Activated T-cell treated with anti-CD3 and anti-CD28 coated beads, Interleukin-2, amount 50 U/mL, for 48 hours (primary cell): Measurements from ENCODE around the gene ABHD10.

Experiments used
- DNase-seq, 2 experiments: peaks; one replicate each; pipeline ENCODE4 v3.0.0-alpha.2; 2020

Gene ABHD10

DNA sequence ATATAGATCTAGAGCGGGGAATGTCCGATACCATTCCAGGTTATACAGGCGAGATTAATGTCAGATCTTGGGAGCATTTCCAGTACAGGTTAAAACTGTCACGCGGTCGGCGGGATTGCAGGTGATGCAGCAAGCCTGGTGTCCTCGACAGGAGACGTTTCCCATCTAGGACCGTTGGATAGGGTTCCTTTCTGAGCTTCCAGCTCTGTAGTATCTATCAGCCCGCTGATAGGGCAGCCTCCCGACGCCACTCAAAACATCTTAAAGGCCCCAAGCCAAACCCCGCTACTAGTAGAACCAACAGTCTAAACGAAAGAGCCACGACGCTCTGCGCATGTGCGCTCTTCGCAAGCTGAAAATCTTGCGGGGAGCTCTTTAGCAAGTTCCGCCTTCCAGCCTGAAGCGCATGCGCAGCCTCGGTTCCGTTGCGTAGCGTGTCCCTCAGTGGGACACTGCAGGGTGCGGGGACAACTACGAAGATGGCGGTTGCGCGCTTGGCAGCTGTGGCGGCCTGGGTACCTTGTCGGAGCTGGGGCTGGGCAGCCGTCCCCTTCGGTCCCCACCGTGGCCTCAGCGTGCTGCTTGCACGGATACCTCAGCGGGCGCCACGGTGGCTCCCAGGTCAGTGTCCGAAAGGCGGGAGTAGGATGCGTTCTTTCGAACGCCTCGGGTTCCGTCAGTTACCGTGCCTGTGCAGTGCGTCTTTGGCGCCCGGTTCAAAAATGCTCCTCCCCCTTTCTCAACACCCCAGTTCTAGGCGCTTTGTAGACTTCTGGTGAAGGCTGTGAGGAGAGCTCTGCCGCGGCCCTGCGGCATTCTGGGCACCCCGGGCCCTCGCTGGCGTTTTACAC is at the start of gene ABHD10:
ABHD10 (plus strand) TSS at position 444 of the 851 bp plus-strand sequence; CDS start at position 480, 36 bp downstream.
- peak; percentile 97 to 98 for DNase-seq

DNA sequence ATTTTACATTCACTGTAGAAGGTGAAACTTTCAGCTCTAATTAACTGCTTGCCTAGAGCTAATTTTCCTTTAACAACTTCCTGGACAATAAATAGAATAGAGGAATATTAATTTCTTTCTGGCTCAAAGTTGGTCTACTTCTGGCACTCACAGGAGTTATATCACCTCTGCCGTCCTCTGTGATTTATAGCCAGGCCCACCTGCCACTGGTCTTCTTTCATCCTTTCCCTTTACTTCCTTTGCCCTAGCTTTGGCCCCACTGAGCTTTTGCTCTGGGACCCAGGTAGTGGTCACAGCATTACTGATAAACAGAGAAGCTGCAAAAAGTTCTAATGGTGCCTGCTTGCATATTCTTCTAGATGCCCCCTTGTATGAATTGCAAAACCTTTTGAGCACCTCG is 49.3 kb upstream of the ABHD10 start:
- no peak for DNase-seq

DNA sequence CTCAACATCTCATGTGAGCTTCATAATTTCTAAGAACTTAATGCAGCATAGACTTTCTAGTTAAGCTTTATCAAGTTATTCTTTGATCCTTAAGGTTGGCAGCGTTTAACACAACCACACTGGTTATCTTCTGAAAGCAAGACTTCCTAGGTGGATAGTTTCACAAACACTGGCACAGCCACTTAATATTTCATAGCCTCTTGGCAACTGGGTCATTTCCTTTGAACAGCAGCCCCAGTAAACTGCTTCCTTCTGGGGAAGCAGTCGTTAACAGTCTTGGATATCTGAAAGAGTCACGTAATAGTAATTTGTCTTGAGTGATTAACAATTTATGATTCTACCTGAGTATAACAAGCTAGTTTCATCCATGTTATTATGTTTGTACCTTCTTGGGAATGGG is 45.9 kb upstream of the ABHD10 start:
- DNase-seq, result no peak

DNA sequence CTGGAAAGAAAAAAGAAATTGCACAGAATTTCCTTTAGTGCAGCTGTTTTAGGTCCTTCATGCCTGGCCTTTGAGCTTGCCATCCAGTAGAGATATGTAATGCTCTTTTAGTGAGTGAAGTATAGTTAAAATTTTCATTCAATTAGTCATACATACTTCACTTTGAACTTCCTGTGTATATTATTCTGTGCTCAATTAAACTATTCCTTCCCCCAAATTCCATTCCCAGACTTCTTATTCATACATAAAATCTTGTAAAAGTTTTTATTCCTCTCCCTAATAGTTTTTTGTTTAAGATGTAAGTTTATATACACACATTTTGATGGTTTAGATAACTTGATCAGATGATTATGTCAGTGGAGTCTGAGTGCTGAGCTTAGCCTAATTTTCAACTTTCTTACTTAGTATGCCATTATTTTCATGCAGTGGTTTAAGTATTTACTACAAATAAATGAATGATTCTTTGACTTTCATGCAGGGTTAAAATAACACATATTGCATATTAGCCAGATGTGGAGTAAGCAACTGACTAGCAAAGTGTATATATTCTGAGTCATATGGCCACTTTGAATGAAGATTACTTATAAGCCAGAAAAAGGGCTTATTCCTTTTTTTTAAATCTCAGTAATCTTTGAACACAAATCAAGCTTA is 42.5 kb upstream of the ABHD10 start:
- DNase-seq, result no peak

DNA sequence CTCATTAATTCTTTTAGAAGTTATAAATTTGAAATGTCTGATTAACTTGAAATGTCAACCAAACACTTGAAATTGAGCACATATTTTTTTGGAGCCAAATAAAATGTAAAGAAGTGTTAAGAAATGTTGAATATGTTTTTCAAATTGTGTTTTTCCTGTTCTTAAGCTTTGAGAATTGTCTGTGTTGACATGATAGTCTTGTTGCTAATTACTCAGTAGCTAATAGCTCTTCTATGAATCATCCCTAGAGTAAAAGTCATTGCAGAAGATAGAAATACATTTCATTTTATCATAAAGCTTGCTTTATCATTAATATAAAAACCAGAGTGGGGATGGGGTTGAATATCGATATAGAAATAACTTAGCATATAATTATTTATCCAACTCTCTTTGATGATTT is 41.9 kb upstream of the ABHD10 start:
- DNase-seq, result no peak

DNA sequence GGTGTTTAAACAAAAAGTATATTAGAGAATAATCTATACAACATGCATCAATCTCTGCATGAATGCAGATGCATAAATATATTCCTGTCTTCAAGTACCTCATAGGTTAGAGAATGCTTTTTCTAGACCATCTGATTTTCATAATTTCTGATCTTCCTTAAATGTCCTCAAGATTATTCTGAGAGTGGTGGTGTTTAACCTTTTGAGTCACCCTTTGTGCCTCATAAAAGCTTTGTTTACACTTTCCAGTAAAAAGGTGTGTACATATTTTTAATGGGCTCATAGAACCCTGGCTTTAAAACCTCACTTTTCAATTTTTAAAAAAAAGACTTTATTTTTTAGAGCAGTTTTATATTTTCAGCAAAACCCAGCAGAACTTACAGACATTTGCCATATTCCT is 41.0 kb upstream of the ABHD10 start:
- DNase-seq, result no peak

DNA sequence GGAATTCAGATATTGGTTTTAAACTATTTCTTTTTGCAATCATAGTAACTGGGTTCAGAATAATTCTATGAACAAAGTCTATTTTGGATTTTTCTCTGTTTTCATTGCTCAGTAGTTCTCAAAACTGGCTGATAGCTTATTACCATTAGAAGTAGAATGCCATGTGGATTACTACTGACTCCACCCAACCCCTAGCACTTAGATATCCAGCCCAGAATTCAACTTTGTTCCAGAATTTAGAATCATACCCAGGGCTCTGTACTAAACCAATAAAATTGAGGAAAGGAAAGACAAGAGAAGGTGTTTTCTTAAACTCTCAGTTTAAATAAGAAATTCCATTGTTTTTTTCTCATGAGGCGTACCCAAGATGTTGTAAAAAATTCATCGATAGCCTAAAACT is 39.0 kb upstream of the ABHD10 start:
- no peak for DNase-seq

DNA sequence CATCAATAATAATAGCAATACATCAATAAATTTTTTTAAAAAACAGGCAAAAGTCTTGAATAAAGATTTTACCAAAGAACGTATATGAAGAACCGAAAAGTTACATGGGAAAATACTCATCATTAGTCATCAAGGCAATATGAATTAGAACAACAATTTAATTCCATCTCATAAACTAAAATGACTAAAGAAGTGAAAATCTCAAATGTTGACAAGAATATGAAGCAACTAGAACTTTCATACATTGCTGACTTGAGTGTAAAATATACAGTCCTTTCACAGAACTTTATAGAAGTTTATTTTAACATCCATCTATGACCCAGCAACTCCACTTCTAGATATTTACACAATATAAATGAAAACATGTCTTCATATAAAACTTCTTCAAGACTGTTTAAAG is 35.3 kb upstream of the ABHD10 start:
- DNase-seq, result no peak

DNA sequence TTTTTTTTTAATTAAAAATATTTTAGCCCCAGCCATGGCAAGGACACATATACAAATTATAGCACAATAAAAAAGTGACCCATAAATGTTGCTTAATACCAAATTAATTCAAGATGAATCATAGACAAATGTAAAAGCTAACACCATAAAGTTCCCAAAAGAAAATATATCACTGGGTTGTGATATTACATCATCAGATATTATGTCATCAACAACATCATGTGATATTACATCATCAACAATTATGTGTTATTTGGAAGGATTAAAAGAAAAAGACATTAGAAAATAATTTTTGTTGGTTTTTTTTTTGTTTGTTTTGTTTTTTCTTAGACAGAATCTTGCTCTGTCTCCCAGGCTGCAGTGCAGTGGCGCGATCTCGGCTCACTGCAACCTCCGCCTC is 34.5 kb upstream of the ABHD10 start:
- DNase-seq, result no peak

DNA sequence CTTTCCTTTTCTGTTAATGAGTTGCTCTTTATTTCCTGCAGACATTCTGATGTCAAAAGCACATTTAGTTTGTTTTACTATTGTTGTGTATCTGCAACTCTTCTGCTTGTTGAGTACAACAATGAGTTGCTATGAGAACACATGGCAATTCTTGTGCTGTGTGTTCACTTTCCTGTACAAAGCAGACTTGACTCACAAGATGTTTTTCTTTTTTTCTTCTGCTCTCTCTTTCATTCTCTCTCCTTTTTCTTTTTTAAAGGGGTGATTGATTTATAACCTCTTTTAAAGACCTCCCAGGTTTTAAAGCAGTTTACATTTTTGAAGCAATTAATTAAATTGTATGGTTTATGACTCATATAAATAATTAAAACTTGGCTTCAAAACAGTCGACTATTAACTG is 31.6 kb upstream of the ABHD10 start:
- no peak for DNase-seq

DNA sequence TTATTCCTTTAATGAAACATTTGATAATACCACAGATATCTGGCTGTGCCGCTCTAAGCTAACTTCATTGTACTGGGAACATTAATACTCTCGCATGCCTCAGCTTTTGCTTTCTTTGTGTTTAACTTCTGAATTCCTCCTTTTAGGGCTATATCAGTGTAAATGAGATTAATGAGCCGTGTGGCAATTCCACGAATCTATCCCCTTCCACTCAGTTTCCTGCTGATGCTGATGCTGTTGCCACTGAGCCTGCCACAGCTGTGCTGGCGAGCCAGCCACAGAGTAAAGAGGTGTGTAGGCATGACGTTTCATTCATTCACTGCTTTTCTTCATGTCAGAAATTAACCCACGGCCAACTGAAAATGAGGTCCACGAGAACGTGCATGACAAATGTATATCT is 30.0 kb upstream of the ABHD10 start:
- no peak for DNase-seq

DNA sequence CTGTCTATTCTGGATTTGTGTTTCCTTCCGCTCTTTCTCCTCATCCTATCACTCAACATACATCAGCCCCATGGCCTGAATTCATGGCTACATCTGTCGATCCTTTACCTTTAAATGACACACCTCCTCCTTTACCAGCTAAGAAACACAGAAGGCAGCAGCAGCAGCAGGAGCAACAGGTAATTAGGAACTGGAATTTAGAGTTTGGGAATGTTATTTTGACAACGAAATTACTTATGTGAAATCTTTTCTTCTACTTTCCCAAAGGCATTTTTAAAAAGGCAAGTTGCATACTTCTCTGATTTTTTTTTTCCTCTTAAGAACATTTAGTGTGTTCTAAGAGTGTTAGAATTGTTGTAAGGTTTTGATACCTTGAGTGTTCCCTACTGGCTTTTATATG is 29.1 kb upstream of the ABHD10 start:
- DNase-seq, result no peak

DNA sequence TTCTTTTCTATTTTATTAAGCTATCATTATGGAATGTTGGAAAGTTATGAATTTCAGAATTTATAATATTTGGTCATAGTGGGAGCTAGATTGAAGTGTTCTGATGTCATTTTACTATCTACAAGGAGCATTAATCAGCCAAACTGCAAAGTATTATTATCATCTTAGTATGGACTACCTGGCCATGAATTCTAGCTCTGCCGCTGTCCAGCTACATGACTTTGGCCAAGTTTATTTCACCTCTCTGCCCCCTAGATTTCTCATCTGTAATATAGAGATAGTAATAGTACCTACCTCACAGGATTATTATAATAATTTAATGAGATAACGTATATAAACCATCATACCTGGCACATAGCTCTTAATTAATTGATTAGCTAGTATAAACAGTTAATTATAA is 27.8 kb upstream of the ABHD10 start:
- no peak for DNase-seq

DNA sequence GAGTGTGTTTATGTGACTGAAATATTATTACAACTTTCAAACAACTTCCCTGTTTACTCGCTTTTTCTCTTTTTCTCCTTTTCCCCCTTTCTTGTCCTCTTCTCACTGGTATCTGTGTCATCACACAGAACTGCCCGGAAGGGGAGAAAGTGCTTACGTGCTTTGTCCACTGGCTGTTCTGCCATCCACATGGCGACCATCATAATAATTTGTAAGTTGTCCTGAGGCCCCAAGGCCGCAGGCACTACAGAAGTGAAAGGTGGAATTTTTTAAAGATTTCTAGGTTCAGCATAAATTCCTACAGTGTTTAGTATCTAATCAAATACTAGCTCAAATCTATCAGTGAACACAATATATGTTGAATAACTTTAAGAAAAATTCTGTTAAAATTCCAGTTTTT is 26.7 kb upstream of the ABHD10 start:
- DNase-seq, result no peak

DNA sequence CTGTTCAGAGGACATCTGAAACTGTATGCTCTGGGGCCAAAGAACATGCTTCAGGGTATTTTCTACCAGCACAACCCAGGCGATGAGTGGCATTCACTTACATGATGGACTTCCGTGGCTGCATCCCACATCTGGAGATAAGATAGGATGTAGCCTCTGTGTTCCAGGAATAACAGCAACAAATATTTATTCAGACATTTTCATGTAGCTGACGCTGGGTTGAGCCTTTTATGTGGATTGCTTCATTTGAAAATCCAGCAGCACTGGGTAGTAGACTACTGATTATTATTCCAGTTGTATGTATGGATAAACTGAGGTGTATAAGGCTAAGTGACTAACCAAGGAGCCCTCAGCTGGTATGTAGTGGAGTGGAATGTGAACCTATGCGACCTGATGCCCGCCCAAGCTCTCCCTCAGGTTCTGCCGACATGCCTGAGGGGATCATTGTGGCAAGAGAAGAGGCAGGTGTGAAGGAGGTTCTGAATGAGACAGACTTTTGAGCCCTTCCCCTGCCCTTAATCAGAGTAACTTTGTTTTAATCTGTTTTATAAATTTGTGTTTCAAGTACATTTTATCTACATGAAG is 25.9 kb upstream of the ABHD10 start:
- DNase-seq, result no peak

DNA sequence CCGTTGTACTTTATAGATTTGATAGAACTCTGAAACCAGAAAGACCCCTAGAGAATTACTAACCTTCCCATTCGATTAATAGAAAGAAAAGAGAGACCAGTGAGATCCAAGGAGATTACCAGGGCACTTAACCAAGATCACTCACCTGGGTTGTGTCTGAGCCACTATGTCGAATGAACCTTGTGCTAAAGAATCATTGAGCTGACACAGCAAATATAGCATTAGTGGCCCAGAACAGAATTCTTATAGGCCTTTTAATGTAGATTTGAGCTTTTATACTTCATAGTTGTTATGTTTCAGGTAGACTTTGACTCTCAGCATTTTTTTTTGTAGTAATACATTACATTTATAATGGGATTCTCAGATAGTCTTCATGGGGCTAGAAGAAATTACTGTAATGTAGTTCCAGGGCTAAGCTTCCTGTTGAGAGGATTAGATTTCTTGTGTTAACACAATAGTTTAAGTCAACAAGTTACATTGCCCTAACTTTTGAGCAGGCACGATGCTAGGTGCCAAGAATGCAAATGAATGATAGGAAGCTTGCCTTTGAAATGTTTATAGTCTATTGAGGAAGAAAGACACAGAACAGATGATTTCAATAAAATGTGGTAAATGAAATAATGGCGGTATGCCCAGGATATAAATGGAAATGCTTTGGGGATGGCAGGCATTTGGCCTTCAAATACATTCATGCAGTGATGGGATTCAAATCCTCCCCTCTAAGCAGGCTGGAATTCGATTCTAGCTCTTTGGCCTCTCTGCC is 24.4 kb upstream of the ABHD10 start:
- no peak for DNase-seq

DNA sequence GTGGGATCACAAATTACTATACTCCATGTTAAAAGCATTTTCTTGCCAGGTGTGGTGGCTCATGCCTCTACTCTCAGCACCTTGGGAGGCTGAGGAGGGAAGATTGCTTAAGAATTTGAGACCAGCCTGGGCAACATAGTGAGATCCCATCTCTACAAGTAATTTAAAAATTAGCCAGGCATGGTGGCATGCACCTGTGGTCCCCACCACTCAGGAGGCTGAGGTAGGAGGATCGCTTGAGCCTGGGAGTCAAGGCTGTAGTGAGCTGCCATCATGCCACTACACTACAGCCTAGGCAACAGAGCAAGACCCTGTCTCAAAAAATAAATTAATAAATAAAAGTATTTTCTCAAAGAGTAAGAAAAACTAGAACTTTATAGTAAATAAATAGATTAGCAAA is 22.9 kb upstream of the ABHD10 start:
- no peak for DNase-seq

DNA sequence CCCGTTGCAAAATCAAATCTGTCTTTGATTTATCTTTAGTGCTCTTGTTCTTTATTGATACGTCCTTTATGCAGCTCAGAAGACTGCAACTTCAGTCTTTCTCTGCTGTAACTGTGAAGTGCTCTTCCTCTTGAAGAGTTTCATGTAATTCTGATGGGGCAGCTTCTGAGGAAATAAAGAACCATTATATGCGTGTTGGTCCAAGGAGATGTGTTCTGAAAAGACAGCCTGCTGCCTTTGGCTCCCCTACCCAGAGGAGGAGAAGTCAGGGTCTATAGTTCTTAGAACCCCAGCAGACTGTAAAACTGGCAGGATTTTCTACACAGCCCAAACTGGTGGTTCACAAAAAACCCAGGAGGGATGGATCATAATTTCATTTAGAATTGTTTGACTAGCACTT is 22.4 kb upstream of the ABHD10 start:
- DNase-seq, result no peak

DNA sequence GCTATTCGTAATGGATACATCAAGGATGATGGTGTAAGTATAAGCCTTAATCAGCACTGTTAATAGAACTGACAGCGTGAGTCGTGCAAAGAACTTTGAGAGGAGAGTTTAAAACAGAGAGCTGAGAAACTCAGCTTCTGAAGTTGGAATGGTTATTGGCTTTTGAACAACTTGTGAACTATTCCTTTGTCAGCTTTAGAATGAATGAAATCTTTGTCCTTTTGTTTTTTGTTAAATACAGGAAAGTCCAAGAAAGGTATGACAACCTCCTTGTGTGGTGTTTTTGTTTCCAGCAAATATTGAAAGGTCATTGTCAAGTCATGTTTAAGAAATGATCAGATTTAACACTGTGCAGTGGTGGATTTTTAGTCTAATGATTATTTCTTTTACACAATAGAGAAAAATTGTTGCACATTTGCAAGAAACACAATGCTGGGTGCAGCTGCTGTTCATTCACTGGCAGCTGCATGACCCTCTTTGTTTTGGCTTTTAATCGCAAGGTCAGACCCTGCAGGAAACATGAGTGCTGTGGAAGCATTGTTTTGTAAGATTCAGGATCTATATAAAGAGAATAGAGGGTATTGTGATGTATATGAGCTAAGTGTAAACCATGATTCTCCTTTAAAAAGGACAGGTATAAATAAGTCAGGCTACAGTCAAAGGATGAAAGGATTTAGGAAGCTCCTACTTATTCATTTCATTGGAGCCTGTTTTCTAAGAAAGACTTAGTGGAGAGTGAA is 21.7 kb upstream of the ABHD10 start:
- DNase-seq, result no peak

DNA sequence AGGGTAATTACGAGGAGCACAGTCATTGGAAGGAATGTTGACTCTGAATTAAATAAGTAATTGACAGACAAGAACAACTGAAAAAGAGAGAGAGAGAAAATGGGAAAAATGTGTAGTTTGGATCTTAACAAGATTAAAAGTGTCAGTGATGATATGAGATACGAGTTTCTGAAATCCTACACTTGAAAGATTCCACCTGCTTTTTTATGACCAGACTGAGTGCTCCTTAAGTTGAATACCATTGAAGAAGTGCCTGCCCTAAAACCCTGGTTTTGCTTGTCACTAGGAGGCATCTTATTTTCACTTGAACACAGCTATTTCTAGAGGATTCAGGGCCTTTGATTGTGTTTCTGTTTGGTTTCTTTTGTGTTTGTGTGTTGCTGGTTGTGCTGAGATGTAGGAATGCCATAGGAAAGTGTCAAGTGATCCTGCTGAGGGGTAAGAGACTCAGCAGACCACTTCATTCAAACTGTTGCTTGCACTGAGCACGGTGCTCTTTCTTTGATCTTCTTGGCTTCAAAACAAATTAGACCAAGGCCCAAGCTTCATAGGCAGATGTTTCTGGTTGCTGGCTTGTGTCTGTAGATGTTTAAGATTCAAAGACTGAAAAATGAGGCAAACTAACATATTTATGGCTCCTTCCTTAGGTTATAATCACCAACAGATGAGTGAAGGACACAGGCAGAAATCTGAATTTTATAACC is 17.2 kb upstream of the ABHD10 start:
- no peak for DNase-seq

DNA sequence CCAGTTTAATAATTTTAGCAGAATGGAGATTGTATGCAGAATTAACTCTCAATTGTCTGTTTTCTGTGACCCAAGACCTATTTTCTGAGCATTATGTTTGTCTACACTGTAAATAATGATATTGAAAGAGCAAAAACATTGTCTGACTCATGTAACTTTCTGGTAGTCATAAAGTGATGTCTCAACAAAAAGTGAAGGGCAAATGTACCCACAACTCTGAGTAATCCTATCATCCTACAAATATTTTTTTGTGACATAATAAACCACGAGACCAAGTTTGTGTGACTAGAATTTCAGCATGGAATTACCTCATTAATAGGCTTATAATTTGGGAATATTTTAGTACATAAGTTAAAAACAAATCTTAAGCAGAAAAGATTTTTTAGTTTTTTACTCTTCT is 15.4 kb upstream of the ABHD10 start:
- DNase-seq, result no peak

DNA sequence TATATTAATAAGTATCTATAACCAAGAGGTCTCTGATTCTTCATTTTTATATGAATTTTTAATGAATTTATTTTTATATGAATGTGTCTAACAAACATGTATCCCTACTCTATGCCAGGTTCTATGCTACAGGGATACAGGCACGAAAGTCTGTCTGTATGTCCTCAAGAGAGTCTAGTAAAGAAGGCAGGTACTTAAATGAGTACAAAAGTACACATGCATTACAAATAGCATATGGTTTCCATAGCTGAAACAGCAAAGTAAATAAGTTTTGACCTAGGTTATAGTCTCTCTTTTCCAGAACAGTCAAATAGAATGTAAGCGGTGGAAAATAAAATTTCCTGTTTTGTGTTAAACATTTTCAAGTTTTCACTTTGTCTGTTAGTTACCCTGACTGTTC is 13.3 kb upstream of the ABHD10 start:
- no peak for DNase-seq
